Right lobe of liver (tissue), 4 donors: ENCODE measurements around the gene SIGLEC15.

Experiments
- POLR2A ChIP-seq: fragments of 450-650 bp; IDR thresholded peaks from one replicate; pipeline ENCODE4 v1.6.1; 2017; ENCODE audit warnings: antibody characterized with exemption, mild to moderate bottlenecking
- TF ChIP-seq, protein P1 (sequence below), 4 donors: fragments of 200-600 bp in 3 of 4; fragments of 450-650 bp in 1 of 4; IDR thresholded peaks; one replicate each; pipeline versions ENCODE4 v1.5.1 to v1.8.0; 2016 to 2022; ENCODE audit warnings: antibody characterized with exemption in 4 of 4, mild to moderate bottlenecking in 2 of 4
- donor health status: DM: no; HTN: no; CAD: no.
- donor health status: DM: no; HTN: no; CAD: no.
- donor health status: DM: no; HTN: yes; CAD: no.

DNA sequence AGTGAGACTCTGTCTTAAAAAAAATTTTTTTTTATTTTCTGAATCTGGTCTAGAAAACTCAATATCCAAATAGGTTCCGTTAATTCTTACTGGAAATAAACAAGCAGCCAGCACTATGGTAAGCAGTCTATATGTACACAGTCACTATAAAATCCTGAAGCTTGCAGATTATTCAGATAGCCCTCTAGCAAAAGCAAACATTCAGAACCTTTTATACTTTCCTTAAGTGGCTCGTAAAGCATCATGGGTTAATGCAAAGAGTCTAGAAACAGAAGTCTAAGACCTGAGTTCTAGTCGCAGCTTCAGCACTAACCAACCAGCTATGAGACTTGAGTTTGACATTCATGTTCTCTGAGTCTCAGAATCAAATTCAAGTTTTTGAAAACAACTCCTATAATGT lies 51.9 kb downstream of the SIGLEC15 start:
- TF ChIP-seq, protein P1, sequence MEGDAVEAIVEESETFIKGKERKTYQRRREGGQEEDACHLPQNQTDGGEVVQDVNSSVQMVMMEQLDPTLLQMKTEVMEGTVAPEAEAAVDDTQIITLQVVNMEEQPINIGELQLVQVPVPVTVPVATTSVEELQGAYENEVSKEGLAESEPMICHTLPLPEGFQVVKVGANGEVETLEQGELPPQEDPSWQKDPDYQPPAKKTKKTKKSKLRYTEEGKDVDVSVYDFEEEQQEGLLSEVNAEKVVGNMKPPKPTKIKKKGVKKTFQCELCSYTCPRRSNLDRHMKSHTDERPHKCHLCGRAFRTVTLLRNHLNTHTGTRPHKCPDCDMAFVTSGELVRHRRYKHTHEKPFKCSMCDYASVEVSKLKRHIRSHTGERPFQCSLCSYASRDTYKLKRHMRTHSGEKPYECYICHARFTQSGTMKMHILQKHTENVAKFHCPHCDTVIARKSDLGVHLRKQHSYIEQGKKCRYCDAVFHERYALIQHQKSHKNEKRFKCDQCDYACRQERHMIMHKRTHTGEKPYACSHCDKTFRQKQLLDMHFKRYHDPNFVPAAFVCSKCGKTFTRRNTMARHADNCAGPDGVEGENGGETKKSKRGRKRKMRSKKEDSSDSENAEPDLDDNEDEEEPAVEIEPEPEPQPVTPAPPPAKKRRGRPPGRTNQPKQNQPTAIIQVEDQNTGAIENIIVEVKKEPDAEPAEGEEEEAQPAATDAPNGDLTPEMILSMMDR (IDR thresholded peaks at IDR 0.05) = no peak
- no peak for TF ChIP-seq POLR2A
